C4-2B (cell line): Measurements from ENCODE around the gene RPS19BP1.
A peak's percentile ranks its signal among the peaks of the same experiment; 100 is the strongest.

Source experiments
- H3K27ac ChIP-seq: fragments of 450-650 bp; 2 replicates; pipeline ENCODE4 v1.5.1; 2017
- ZFX ChIP-seq: fragments of 450-650 bp; IDR thresholded peaks from 2 replicates; pipeline ENCODE4 v1.6.1; 2017
- TF ChIP-seq, protein P1 (sequence below): fragments of 450-650 bp; conservative IDR thresholded peaks from 2 replicates; pipeline ENCODE4 v1.5.1; 2017; ENCODE audit warnings: mild to moderate bottlenecking

The RPS19BP1 gene

DNA sequence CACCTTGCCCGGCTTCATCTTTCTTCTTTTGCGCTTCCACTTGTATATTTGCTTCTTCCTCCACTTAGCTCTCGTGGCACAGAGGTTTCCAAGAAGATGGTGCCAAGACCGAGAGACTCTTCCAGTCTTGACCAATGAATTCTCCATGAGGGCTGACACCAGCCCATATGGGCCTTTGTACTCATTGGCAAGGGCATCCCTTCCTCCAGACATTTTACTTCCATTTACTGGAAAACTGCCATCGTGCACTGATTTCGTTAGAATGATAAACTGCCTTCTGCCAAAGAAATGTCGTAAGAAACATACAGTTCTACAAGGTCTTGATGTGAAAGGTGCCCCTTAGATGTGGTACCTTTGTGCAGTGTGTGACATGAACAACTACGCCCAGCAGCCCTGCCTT, 35.1 kb downstream of the RPS19BP1 start:
- TF ChIP-seq, protein P1, sequence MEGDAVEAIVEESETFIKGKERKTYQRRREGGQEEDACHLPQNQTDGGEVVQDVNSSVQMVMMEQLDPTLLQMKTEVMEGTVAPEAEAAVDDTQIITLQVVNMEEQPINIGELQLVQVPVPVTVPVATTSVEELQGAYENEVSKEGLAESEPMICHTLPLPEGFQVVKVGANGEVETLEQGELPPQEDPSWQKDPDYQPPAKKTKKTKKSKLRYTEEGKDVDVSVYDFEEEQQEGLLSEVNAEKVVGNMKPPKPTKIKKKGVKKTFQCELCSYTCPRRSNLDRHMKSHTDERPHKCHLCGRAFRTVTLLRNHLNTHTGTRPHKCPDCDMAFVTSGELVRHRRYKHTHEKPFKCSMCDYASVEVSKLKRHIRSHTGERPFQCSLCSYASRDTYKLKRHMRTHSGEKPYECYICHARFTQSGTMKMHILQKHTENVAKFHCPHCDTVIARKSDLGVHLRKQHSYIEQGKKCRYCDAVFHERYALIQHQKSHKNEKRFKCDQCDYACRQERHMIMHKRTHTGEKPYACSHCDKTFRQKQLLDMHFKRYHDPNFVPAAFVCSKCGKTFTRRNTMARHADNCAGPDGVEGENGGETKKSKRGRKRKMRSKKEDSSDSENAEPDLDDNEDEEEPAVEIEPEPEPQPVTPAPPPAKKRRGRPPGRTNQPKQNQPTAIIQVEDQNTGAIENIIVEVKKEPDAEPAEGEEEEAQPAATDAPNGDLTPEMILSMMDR = no peak
- TF ChIP-seq ZFX = no peak
- H3K27ac ChIP-seq = peak overlapping the region; percentile 95

DNA sequence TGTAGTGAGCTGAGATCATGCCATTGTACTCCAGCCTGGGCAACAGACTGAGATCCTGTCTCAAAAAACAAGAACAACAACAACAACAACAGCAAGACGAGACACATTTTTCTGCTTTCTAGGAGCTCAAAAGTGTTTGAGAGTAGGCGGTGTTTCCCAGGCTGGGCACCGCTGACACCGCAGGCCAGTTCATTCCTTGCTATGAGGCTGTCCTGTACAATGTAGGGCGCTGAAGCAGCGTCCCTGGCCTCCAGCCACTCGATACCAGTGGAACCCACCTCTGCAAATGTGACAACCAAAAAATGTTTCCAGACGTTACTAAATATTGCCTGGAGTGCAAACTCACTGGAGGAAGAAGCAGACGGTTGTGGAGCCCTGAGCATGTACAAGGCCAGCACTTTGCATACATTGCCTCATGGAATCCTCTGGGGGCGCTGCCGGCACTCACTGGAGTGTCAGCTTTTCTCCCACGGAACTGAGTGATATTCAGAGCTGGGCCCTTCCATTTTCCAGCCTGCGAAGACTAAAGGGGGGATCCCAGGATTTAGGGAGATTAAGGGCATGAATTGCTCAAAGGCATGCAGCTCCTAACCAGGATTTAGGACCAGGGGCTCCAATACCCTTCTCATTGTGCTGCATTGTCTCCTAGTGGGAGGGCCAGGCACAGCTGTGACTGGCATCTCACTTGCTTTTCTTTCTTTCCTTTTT, 36.3 kb downstream of the RPS19BP1 start:
- no peak for TF ChIP-seq ZFX
- TF ChIP-seq, protein P1 = no peak; the same call in 1 of the 2 replicates
- H3K27ac ChIP-seq = 0 out of 2 replicates have a peak overlapping the region, but pooled peaks have one; percentile 95

DNA sequence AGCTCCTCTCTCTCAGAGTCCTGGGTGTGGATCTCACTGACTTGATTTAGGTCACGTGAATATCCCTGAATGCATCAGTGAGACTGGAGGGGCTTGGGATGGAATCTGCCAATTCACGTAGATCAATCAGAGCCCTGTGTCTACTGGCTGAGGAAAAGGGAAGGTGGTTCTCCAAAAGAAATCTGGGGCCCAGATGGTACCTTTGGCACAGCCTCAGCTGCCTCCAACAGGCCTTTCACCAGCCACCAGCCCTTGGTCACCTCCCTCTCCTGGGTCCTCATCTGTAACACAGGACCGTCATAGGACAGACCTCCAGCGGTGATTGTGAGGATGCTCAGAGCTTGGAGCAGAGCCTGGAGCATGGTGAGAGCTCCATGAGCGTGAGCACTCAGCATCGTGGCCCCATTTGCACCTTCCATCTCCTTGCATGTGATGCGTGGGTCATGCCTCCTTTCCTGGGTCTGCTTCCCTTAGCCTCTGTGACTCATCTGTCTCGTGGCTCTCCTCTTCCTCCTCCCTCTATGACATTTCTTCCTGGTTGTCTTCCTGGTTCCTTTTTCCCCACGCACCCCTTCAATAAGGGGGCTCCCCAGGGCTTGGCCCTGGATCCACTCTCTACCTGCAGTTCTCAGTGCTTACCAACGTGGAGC, 38.0 kb downstream of the RPS19BP1 start:
- TF ChIP-seq, protein P1 = no peak
- TF ChIP-seq ZFX = no peak
- peak overlapping the region; percentile 5 for H3K27ac ChIP-seq

DNA sequence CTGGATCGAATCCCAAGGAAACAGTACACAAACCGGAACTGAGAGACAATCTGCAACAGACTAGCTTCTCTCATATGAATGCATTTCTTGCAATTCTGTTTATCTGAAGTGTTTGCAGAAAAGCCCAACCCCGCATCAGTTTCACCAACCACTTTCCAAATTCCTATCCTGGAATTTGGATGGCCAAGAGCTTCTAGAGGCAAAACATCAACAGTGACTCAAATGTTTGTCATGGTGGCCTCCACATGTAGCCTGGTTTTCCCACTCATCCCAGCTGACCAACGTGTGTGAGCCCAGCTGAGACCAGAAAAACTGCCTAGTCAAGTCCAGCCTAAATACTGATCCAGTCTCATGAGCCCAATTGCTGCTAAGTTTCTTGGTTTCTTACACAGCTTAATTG, 38.8 kb downstream of the RPS19BP1 start:
- TF ChIP-seq, protein P1 = no peak
- no peak for TF ChIP-seq ZFX
- H3K27ac ChIP-seq = no peak overlapping the region; the same call in 1 of the 2 replicates

DNA sequence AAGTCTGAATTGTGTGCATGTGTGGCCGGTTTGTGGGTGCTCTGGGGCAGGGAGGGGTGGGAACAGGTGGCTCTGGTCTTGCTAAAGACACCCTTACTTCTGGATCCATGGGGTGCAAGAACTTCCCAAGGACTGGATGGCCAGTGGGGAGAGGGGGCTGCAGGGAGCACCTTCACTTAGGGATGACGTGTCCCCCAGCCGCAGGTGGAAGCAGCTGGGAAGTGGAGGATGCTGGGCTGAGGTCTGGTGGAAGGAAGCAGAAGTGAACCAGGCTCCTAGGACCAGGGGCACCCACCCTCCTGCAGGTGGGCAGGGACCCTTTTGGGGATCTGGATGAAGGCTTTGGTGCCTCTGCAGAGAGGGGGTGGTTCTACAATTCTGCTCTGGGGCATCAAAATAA, 40.4 kb downstream of the RPS19BP1 start:
- TF ChIP-seq ZFX = no peak
- TF ChIP-seq, protein P1 = no peak
- no peak overlapping the region for H3K27ac ChIP-seq

DNA sequence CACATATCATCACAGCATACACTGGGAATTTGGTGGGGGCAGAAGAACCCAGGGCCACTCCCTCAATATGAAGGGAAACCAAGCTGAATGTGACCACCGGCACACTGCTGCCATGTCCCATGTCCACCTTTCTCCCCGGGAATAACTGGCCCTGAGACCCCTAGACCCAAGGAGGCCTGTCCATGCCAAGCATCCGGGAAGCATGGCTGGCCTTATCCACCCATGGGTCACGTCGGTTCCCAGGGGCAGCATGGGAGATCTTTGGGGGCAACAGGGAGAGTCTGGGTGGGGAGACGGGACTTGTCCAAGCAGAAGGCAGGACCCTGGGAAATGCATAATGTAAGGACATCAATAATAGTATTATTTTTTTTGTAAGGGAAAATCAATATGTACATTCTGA, 40.9 kb downstream of the RPS19BP1 start:
- TF ChIP-seq, protein P1 = no peak
- no peak for TF ChIP-seq ZFX
- H3K27ac ChIP-seq = no peak overlapping the region

DNA sequence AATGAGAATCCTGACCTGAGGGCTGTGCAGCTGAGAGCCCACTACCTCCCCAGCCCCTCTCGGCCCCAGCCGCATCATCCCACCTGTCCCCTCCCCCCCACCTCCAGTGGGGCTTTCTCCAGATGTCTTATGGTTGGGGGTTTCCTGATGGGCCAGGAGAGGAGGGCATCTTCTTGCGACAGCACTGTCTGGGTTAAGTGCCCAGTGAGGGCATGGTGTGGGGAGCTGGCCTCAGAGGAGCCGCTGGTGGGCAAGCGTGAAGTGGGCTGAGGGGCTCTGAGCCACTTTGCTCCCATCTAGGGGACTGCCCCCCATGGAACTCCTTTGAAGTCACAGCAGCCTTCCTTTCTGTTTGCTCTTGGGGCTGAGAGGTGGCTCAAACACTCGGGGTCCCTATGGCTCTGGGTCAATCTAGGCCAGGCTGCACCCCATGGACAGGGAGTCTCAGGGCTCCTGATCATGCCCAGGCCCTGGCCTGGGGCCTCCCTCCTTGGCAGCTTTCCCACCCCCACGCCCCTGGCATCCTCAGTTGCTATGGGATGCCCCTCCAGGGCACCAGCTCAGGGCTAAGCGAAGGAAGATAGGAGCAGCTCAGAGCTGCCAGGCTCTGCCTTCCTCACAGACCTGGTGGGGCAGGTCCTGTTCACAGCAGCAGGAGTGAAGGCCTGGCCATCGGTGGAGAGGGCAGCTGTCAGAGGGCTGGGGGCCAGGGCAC, 41.4 kb downstream of the RPS19BP1 start:
- H3K27ac ChIP-seq = no peak overlapping the region
- TF ChIP-seq ZFX = no peak
- TF ChIP-seq, protein P1 = no peak
